Thyroid gland (tissue), 4 donors: ENCODE results near the gene SCD5. TPM values are rescaled to one million over a fixed set of nuclear protein-coding genes. Genes with fewer than 3 reads are reported as not detected.

ENCODE experiments used
- DNase-seq, 2 donors: peaks; one replicate each; pipeline ENCODE4 v3.0.0-alpha.2; 2019
- H3K27ac ChIP-seq, 3 donors: fragments of 200-600 bp; sonication (generic); 1 replicate in 2 of 3; 2 replicates in 1 of 3; pipeline ENCODE4 v1.5.1; 2016 to 2019; ENCODE audit warnings: mild to moderate bottlenecking in 1 of 3, moderate library complexity in 1 of 3
- H3K27me3 ChIP-seq: fragments of 200-600 bp; sonication (generic); one replicate; pipeline ENCODE4 v1.5.1; 2019
- H3K36me3 ChIP-seq, 2 donors: fragments of 200-600 bp; sonication (generic); one replicate each; pipeline ENCODE4 v1.5.1; 2016 to 2019
- H3K4me1 ChIP-seq, 2 donors: fragments of 200-600 bp; sonication (generic); one replicate each; pipeline ENCODE4 v1.5.1; 2017 to 2019
- H3K4me3 ChIP-seq, 3 donors: fragments of 200-600 bp; sonication (generic); replicated peaks in 1 of 3; 1 replicate in 2 of 3; 2 replicates in 1 of 3; pipeline ENCODE4 v1.5.1; 2016; ENCODE audit warnings: mild to moderate bottlenecking in 1 of 3
- H3K9me3 ChIP-seq: fragments of 200-600 bp; sonication (generic); one replicate; pipeline ENCODE4 v1.5.1; 2017
- POLR2A ChIP-seq, 2 donors: fragments of 450-650 bp; IDR thresholded peaks; one replicate each; pipeline ENCODE4 v1.6.1; 2017; ENCODE audit warnings: antibody characterized with exemption in 2 of 2, mild to moderate bottlenecking in 2 of 2, moderate library complexity in 1 of 2
- WGBS, 2 donors: methylation state at CpG; one replicate each; pipeline ENCODE4 v1.1.5; 2017; 5-methylcytosine and 5-hydroxymethylcytosine counted together
- intact Hi-C: fragments of 100-400 bp; cut with DNase I; formaldehyde crosslinking; loops from one replicate; pipeline ENCODE4 v1.15.1; 2023
- total RNA-seq, 4 donors: library from RNA; depleted of rRNA; stranded (reverse); fragments of >200 nt; gene quantifications; one replicate each; pipeline ENCODE4 v1.2.3, GENCODE V29; 2016
- TF ChIP-seq, protein P1 (sequence below), 6 experiments: fragments of 200-600 bp in 3 of 6; fragments of 450-650 bp in 3 of 6; sonication (generic) in 3 of 6; IDR thresholded peaks; one replicate each; pipeline ENCODE4 v1.5.1; 2016 to 2019; ENCODE audit warnings: antibody characterized with exemption in 6 of 6, mild to moderate bottlenecking in 2 of 6, inconsistent platforms in 1 of 6, moderate library complexity in 1 of 6

SCD5 gene
- total RNA-seq, 4 donors from 2014 or later = 47.0 to 96.4 (median 54.8) TPM

DNA sequence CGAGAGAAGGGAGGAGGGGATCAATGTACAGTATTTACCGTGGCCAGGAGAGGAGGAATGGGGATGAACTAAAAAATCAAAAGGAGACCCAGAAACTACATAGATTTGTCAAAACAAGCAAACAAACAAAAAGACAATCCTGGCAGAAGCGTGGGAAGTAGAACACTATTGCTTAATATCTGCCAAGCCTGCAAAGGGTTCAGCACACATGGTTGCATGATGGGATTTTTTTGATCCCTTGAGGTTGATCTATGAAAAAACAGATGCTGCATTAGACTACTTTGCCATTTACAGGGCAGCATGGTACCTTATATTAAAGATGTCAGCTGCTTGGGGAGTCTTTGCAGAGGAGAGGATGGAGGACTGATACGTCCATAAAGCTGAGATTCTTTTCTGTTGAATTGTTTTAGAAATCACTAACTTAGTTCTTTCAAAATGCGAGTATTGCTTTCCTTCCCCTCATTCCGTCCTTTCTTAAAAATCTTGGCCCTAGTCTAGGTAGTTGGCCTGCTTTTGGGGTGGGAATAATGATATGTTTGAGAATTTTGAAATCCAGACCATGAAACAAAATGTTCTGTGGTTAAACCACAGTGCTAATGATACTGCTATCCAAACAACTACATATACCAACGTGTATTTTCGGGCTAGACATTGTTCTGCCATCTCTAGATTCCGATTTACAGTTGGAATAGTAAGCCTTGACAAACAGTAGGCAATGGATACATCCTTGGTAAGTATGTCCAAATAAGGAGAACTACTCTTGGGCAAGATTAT is 197.2 kb downstream of the SCD5 start:
- no peak for DNase-seq
- H3K27me3 ChIP-seq = no peaks in the 10 kb centered on the region
- no peak for TF ChIP-seq POLR2A (IDR thresholded peaks at IDR 0.05)
- TF ChIP-seq, protein P1, sequence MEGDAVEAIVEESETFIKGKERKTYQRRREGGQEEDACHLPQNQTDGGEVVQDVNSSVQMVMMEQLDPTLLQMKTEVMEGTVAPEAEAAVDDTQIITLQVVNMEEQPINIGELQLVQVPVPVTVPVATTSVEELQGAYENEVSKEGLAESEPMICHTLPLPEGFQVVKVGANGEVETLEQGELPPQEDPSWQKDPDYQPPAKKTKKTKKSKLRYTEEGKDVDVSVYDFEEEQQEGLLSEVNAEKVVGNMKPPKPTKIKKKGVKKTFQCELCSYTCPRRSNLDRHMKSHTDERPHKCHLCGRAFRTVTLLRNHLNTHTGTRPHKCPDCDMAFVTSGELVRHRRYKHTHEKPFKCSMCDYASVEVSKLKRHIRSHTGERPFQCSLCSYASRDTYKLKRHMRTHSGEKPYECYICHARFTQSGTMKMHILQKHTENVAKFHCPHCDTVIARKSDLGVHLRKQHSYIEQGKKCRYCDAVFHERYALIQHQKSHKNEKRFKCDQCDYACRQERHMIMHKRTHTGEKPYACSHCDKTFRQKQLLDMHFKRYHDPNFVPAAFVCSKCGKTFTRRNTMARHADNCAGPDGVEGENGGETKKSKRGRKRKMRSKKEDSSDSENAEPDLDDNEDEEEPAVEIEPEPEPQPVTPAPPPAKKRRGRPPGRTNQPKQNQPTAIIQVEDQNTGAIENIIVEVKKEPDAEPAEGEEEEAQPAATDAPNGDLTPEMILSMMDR (IDR thresholded peaks at IDR 0.05) = no peak
- no peaks in the 10 kb centered on the region for H3K4me1 ChIP-seq
- H3K27ac ChIP-seq = no peak overlapping the region
- no peaks in the 10 kb centered on the region for H3K9me3 ChIP-seq
- intact Hi-C loops = no loop called here
- no peak overlapping the region for H3K4me3 ChIP-seq
- WGBS, 2 donors = 82 to 91% methylated on average over 9 of the region's 9 CpGs
- H3K36me3 ChIP-seq = no peaks in the 10 kb centered on the region

DNA sequence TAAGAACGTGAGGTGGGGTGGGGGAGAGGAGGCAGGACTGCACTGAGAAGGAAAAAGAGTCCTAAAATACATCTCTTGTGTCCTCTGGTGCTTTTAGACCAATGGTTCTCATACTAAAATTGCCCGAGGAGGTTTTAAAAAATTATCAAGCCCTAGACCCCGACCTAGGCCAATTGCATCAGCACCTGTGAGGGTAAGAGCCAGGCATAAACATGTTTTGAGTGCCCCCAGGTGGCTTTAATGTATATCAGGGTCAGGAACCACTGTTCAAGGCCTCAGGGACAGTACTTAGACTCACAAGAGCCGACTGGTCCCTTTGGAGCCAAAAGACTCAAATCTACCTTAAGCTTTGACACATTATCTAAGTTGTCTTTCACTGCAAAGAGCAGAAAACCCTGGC is 199.3 kb downstream of the SCD5 start:
- H3K27ac ChIP-seq = no peak overlapping the region
- H3K9me3 ChIP-seq = no peaks in the 10 kb centered on the region
- TF ChIP-seq POLR2A (IDR thresholded peaks at IDR 0.05) = no peak
- TF ChIP-seq, protein P1 (IDR thresholded peaks at IDR 0.05) = no peak
- 76 to 78% methylated on average over 4 of the region's 4 CpGs for WGBS, 2 donors
- H3K36me3 ChIP-seq = no peaks in the 10 kb centered on the region
- no peak overlapping the region for H3K4me3 ChIP-seq
- intact Hi-C loops = no loop called here
- DNase-seq = no peak
- no peaks in the 10 kb centered on the region for H3K4me1 ChIP-seq
- H3K27me3 ChIP-seq = no peaks in the 10 kb centered on the region

DNA sequence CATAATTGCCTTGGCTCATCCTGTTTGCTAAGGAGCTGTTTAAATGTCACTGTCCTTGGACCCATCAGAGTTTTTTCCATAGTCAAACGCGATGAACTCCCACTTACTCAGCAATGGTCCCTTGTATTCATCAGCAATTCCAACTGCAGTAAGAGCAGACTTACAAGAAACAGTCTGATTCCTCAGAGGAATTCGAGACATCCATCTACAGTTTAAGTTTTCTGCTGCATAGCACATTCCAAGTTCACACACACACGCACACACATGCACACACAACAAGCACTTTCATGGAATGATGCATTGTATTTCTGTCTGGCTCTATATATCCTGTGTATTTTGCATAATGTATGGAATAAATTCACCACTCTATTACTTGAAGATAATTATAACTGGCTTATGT is 204.1 kb downstream of the SCD5 start:
- TF ChIP-seq, protein P1 (IDR thresholded peaks at IDR 0.05) = no peak
- no peak for TF ChIP-seq POLR2A (IDR thresholded peaks at IDR 0.05)
- 45 to 50% methylated on average over 4 of the region's 4 CpGs for WGBS, 2 donors

DNA sequence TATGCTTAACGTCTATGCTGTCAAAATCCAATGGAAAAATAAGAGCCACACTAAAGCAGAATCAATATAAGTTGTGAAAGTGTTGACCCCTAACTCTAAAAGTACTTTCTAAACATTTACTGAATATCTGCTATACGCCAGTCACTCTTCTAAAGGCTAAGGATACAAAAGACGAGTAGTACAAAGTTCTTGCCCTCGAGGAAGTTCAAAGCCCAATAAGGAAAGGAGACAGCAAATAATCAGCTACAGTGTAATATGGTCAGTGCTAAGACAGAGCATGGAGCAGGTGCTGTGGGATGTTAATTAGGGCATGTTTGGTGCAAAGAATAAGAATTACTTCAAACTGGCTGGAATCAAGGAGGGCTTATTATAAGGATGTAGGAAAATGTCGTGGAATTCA is 205.2 kb downstream of the SCD5 start:
- no peaks in the 10 kb centered on the region for H3K4me1 ChIP-seq
- TF ChIP-seq POLR2A (IDR thresholded peaks at IDR 0.05) = no peak
- TF ChIP-seq, protein P1 (IDR thresholded peaks at IDR 0.05) = no peak
- no peak for DNase-seq

More for the DNA sequence above, 204.1 kb downstream of the SCD5 start:
- DNase-seq = no peak
- Histone ChIP-seq H3K4me1 (no peaks in the 10 kb centered on the region), H3K27me3 (no peaks in the 10 kb centered on the region), H3K4me3 (no peak overlapping the region), H3K36me3 (no peaks in the 10 kb centered on the region), H3K27ac (no peak overlapping the region), H3K9me3 (no peaks in the 10 kb centered on the region)
- intact Hi-C loops = no loop called here

DNA sequence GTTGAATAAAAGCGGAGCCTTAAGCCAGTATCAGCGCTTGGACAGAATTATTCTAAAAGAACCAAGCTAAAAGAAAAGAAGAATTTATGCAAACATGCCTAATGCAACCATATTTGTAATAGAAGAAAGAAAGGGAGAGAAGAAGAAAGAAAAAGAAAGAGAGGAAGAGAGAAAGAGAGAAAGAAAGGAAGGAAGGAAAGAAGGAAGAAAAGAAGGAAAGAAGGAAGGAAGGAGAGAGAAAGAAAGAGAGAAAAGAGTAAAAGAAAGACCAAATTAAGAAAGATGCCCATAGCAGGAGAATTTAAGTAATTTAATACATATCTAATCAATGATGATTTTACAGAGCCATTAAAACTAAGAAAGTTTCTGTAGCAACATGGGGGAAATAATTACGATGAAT is 206.0 kb downstream of the SCD5 start:
- TF ChIP-seq, protein P1 (IDR thresholded peaks at IDR 0.05) = no peak
- no peak for TF ChIP-seq POLR2A (IDR thresholded peaks at IDR 0.05)
- intact Hi-C loops = no loop called here
- DNase-seq = no peak
- Histone ChIP-seq H3K27ac (no peak overlapping the region), H3K4me3 (no peak overlapping the region), H3K36me3 (no peaks in the 10 kb centered on the region), H3K4me1 (no peaks in the 10 kb centered on the region), H3K27me3 (no peaks in the 10 kb centered on the region), H3K9me3 (no peaks in the 10 kb centered on the region)
- 93 to 95% methylated on average over 3 of the region's 3 CpGs for WGBS, 2 donors

More for the DNA sequence above, 205.2 kb downstream of the SCD5 start:
- Histone ChIP-seq H3K27me3 (no peaks in the 10 kb centered on the region), H3K36me3 (no peaks in the 10 kb centered on the region), H3K27ac (no peak overlapping the region), H3K4me3 (no peak overlapping the region), H3K9me3 (no peaks in the 10 kb centered on the region)
- WGBS, 2 donors = 80 to 81% methylated on average over 5 of the region's 5 CpGs
- intact Hi-C loops = no loop called here
